Measurements from ENCODE around the gene CEP135.
A peak's percentile ranks its signal among the peaks of the same experiment; 100 is the strongest.
"Not testable (repeated sequence)": the region's sequence is repeated elsewhere in the genome, so short reads cannot be mapped to it uniquely, and the experiment has no call there.

Gene CEP135

GRCh38 chr4:55947912-55948725, 626 bp upstream of the CEP135 start:
- peak; percentile 10 to 71 (median 35) for DNase-seq

GRCh38 chr4:55949482-55949802, 697 bp downstream of the CEP135 start:
- peak in 1 of 5 donors; percentile 13 for DNase-seq

GRCh38 chr4:55951191-55951922, 2.6 kb downstream of the CEP135 start:
- DNase-seq, result no peak

- DNase-seq, result no peak
Observed at GRCh38 chr4:55955710-55956109, 7.0 kb downstream of the CEP135 start.

- no peak for DNase-seq
Observed at GRCh38 chr4:55959655-55960054, 10.9 kb downstream of the CEP135 start.

- no peak for DNase-seq
Observed at GRCh38 chr4:55964046-55964445, 15.3 kb downstream of the CEP135 start.

- DNase-seq, result no peak
Observed at GRCh38 chr4:55965585-55965984, 16.8 kb downstream of the CEP135 start.

- DNase-seq, result not testable (repeated sequence)
Observed at GRCh38 chr4:55966324-55966723, 17.6 kb downstream of the CEP135 start.

- DNase-seq, result no peak
Observed at GRCh38 chr4:55967376-55967775, 18.6 kb downstream of the CEP135 start.

GRCh38 chr4:55973650-55974049, 24.9 kb downstream of the CEP135 start:
- DNase-seq, result no peak

GRCh38 chr4:55977811-55978210, 29.1 kb downstream of the CEP135 start:
- no peak for DNase-seq

- DNase-seq, result no peak
Observed at GRCh38 chr4:55979562-55979961, 30.8 kb downstream of the CEP135 start.

- no peak for DNase-seq
Observed at GRCh38 chr4:55980725-55981124, 32.0 kb downstream of the CEP135 start.

- no peak for DNase-seq
Observed at GRCh38 chr4:55982976-55983375, 34.2 kb downstream of the CEP135 start.

GRCh38 chr4:55989766-55990165, 41.0 kb downstream of the CEP135 start:
- DNase-seq, result no peak

- DNase-seq, result peak in 1 of 5 donors; percentile 72
Observed at GRCh38 chr4:55993994-55994663, 45.4 kb downstream of the CEP135 start.

- no peak for DNase-seq
Observed at GRCh38 chr4:55996646-55997045, 47.9 kb downstream of the CEP135 start.

GRCh38 chr4:56003606-56004005, 54.9 kb downstream of the CEP135 start:
- no peak for DNase-seq

- no peak for DNase-seq
Observed at GRCh38 chr4:56004235-56004634, 55.5 kb downstream of the CEP135 start.

GRCh38 chr4:56007154-56007553, 58.4 kb downstream of the CEP135 start:
- DNase-seq, result no peak

GRCh38 chr4:56008206-56008605, 59.5 kb downstream of the CEP135 start:
- DNase-seq, result no peak

- no peak for DNase-seq
Observed at GRCh38 chr4:56026596-56026995, 77.9 kb downstream of the CEP135 start.

- DNase-seq, result no peak
Observed at GRCh38 chr4:56028165-56028564, 79.4 kb downstream of the CEP135 start.
